Measurements from ENCODE around the gene NSD2.

- no peak for TF ChIP-seq POLR2A (IDR thresholded peaks at IDR 0.05)
- TF ChIP-seq CTCF (IDR thresholded peaks at IDR 0.05), result no peak
Measured at GRCh38 chr4:1843852-1844251, 27.3 kb upstream of the NSD2 start.

All from testis (tissue), 2 donors.